ENCODE measurements around the gene CTBS. TPM values are rescaled to one million over a fixed set of nuclear protein-coding genes. Genes with fewer than 3 reads are reported as not detected.

Gene CTBS
- total and polyA plus RNA-seq, 2 of the 13 experiments (the other 11 are each of a cell fraction or from before 2014, with no cell fraction given), result 4.7 to 12.4 TPM

GRCh38 chr1:84504580-84505492 lies 69.4 kb downstream of the CTBS start (continued):
- peak in 1 of 2 experiments; percentile 14; a peak in 1 of 4 replicates for TF ChIP-seq REST (IDR thresholded peaks at IDR 0.05; ENCODE audit: borderline replicate concordance in 1 of 2, low read depth in 1 of 2, low read length in 2 of 2)
- peak; percentile 55 for TF ChIP-seq FOSL2 (CRISPR knock-in tag; IDR thresholded peaks at IDR 0.05)
- peak; percentile 91 for TF ChIP-seq RXRB (CRISPR knock-in tag; IDR thresholded peaks at IDR 0.05; ENCODE audit: borderline replicate concordance)
- TF ChIP-seq ZNF460 (CRISPR knock-in tag; IDR thresholded peaks at IDR 0.05; ENCODE audit: borderline replicate concordance), result no peak
- TF ChIP-seq ZSCAN5A (CRISPR knock-in tag; IDR thresholded peaks at IDR 0.05; ENCODE audit: borderline replicate concordance), result 0 out of 2 replicates have a peak, but pooled peaks have one; percentile 43
- peak; percentile 81; the same call in 1 of the 2 replicates for TF ChIP-seq REPIN1 (CRISPR knock-in tag; IDR thresholded peaks at IDR 0.05; ENCODE audit: borderline replicate concordance, low read depth)
- 0 out of 2 replicates have a peak, but pooled peaks have one; percentile 54 for TF ChIP-seq ZNF264 (CRISPR knock-in tag; IDR thresholded peaks at IDR 0.05)
- peak; percentile 43; the same call in 1 of the 2 replicates for TF ChIP-seq ELF3 (CRISPR knock-in tag; IDR thresholded peaks at IDR 0.05)
- 0 out of 2 replicates have a peak, but pooled peaks have one; percentile 46 for TF ChIP-seq THAP11 (CRISPR knock-in tag; IDR thresholded peaks at IDR 0.05)
- 0 out of 2 replicates have a peak, but pooled peaks have one; percentile 37 for TF ChIP-seq PATZ1 (CRISPR knock-in tag; IDR thresholded peaks at IDR 0.05)
- no peak for TF ChIP-seq TEAD2 (CRISPR knock-in tag; IDR thresholded peaks at IDR 0.05)
- peak; percentile 73; the same call in 1 of the 2 replicates for TF ChIP-seq ZNF331 (CRISPR knock-in tag; IDR thresholded peaks at IDR 0.05)
- TF ChIP-seq SP5 (CRISPR knock-in tag; IDR thresholded peaks at IDR 0.05; ENCODE audit: borderline replicate concordance, low read depth), result no peak
- TF ChIP-seq HMG20A (CRISPR knock-in tag; IDR thresholded peaks at IDR 0.05; ENCODE audit: borderline replicate concordance), result peak; percentile 58; the same call in 1 of the 2 replicates
- TF ChIP-seq ZNF749 (CRISPR knock-in tag; IDR thresholded peaks at IDR 0.05; ENCODE audit: borderline replicate concordance), result no peak
- TF ChIP-seq EP300 (IDR thresholded peaks at IDR 0.05; ENCODE audit: low read depth in 2 of 2, low read length in 2 of 2), result peak in 1 of 2 experiments; percentile 65; a peak in 2 of 4 replicates
- TF ChIP-seq EP300 (CRISPR knock-in tag; IDR thresholded peaks at IDR 0.05; ENCODE audit: borderline replicate concordance), result peak; percentile 43; the same call in 1 of the 2 replicates
- TF ChIP-seq ZNF558 (CRISPR knock-in tag; IDR thresholded peaks at IDR 0.05; ENCODE audit: borderline replicate concordance), result peak; percentile 3; the same call in 1 of the 2 replicates

All from HepG2 (cell line).